Lower leg skin (tissue), 3 donors: ENCODE measurements around the gene PCMT1.

Source experiments
- POLR2A ChIP-seq, 2 donors: fragments of 450-650 bp; IDR thresholded peaks; one replicate each; pipeline ENCODE4 v1.6.1; 2016 to 2017; ENCODE audit warnings: antibody characterized with exemption in 2 of 2, mild to moderate bottlenecking in 1 of 2, moderate library complexity in 1 of 2
- TF ChIP-seq, protein P1 (sequence below), 3 donors: fragments of 450-650 bp; IDR thresholded peaks; one replicate each; pipeline ENCODE4 v1.5.1; 2016; ENCODE audit warnings: antibody characterized with exemption in 3 of 3, mild to moderate bottlenecking in 3 of 3, moderate library complexity in 2 of 3

DNA sequence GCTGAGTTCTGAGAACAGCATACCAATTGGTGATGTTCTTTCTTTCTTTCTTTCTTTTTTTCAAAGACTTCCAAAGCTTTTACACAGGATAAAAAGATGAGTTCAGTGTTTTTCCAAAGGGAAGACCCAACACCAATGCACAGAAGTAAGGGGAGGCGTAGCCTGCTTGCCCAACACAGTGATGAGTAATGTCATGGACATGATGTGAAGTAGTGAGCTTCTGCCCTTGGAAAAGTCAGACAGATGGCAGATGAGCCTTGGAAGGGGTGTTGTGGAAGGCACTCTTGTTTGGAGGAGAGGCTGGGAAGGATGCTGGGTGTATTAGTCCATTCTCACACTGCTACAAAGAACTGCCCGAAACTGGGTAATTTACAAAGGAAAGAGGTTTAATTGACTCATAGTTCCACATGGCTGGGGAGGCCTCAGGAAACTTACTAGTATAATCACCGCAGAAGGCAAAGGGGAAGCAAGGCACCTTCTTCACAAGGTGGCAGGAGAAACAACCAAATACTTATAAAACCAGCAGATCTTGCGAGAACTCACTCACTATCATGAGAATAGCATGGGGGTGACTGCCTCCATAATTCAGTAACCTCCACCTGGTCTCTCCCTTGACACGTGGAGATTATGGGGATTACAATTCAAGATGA lies 102.0 kb downstream of the PCMT1 start:
- TF ChIP-seq, protein P1, sequence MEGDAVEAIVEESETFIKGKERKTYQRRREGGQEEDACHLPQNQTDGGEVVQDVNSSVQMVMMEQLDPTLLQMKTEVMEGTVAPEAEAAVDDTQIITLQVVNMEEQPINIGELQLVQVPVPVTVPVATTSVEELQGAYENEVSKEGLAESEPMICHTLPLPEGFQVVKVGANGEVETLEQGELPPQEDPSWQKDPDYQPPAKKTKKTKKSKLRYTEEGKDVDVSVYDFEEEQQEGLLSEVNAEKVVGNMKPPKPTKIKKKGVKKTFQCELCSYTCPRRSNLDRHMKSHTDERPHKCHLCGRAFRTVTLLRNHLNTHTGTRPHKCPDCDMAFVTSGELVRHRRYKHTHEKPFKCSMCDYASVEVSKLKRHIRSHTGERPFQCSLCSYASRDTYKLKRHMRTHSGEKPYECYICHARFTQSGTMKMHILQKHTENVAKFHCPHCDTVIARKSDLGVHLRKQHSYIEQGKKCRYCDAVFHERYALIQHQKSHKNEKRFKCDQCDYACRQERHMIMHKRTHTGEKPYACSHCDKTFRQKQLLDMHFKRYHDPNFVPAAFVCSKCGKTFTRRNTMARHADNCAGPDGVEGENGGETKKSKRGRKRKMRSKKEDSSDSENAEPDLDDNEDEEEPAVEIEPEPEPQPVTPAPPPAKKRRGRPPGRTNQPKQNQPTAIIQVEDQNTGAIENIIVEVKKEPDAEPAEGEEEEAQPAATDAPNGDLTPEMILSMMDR (IDR thresholded peaks at IDR 0.05), result no peak
- TF ChIP-seq POLR2A (IDR thresholded peaks at IDR 0.05), result no peak
